ENCODE data around the gene MRPL10.

Gene MRPL10

DNA sequence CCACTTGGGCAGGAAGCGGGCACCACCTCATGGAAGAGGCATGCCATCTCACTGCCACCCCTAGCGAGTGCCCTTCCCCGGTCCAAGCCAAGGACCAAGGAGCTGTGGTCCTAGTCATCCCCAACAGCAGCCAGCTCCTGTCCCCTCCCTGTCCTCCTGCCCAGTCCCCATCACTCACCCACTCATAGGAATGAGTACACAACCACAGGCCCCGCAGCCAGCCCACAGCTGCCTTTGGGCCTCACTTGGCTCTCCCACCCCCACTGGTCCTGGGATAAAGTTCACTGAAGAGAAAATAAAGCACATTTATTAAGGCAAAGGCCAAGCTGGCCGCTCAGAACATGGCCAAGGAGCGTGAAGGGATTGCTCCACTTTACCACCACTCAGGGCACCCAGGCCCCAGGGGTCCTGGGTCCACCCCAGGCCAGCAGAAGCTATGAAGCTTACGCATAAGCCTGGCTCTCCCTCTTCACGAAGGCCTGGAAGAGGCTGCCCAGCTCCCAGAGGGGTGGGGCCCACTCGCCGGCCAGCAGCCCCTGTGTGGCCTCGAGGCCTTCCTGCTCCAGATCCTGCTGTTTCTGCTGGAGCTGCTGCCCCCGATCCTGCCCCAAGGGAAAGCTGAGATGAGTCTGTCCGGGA is 6.2 kb upstream of the MRPL10 start:
- Histone ChIP-seq H3K4me1 (ENCODE audit: control insufficient read depth, insufficient read depth, low read length, unreplicated experiment) (peaks cover 15% of the 10 kb centered on the region), H3K36me3 (ENCODE audit: insufficient read depth, low read length) (no peaks in the 10 kb centered on the region; the same call in 1 of the 2 replicates), H3K27me3 (ENCODE audit: insufficient read depth, low read length) (no peaks in the 10 kb centered on the region), H3K79me2 (ENCODE audit: control insufficient read depth, insufficient read depth, low read length, unreplicated experiment) (no peaks in the 10 kb centered on the region), H2AFZ (ENCODE audit: low read length, unreplicated experiment) (no peak overlapping the region), H3K27ac (ENCODE audit: low read depth, low read length) (peak overlapping the region; percentile 4; the same call in 1 of the 2 replicates), H3K4me3 (ENCODE audit: low read depth, low read length) (no peak overlapping the region)

DNA sequence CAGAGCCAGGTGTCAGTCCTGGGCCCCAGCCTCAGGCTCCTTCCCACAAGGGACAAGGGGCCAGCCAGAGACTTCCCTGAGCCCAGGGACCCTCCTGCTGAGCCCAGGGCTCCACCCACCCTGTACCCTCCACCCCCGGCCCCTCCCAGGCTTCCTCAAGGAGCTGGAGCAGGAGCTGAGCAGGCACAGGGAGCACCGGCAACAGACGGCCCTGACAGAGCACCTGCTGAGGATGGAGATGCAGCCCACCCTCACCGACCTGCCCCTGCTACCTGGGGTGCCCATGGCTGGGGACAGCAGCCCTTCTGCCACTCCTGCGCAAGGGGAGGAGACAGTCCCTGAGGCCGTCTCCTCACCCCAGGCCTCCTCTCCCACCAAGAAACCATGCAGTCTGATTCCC is 5.3 kb upstream of the MRPL10 start:
- Histone ChIP-seq H3K4me3 (ENCODE audit: low read depth, low read length) (no peak overlapping the region), H3K79me2 (ENCODE audit: control insufficient read depth, insufficient read depth, low read length, unreplicated experiment) (no peaks in the 10 kb centered on the region)

GRCh38 chr17:47834756-47835155 is 3.4 kb upstream of the MRPL10 start:
- H3K36me3 ChIP-seq (ENCODE audit: insufficient read depth, low read length) = no peaks in the 10 kb centered on the region; the same call in 1 of the 2 replicates
- no peak overlapping the region for H3K4me3 ChIP-seq (ENCODE audit: low read depth, low read length)
- H2AFZ ChIP-seq (ENCODE audit: low read length, unreplicated experiment) = no peak overlapping the region
- no peaks in the 10 kb centered on the region for H3K27me3 ChIP-seq (ENCODE audit: insufficient read depth, low read length)
- peaks cover 25% of the 10 kb centered on the region for H3K4me1 ChIP-seq (ENCODE audit: control insufficient read depth, insufficient read depth, low read length, unreplicated experiment)
- peaks cover 16% of the 10 kb centered on the region for H3K79me2 ChIP-seq (ENCODE audit: control insufficient read depth, insufficient read depth, low read length, unreplicated experiment)
- H3K27ac ChIP-seq (ENCODE audit: low read depth, low read length) = no peak overlapping the region

More for the DNA sequence above, 5.3 kb upstream of the MRPL10 start:
- H2AFZ ChIP-seq (ENCODE audit: low read length, unreplicated experiment) = no peak overlapping the region
- H3K4me1 ChIP-seq (ENCODE audit: control insufficient read depth, insufficient read depth, low read length, unreplicated experiment) = peaks cover 18% of the 10 kb centered on the region
- H3K27me3 ChIP-seq (ENCODE audit: insufficient read depth, low read length) = no peaks in the 10 kb centered on the region
- no peaks in the 10 kb centered on the region; the same call in 1 of the 2 replicates for H3K36me3 ChIP-seq (ENCODE audit: insufficient read depth, low read length)
- H3K27ac ChIP-seq (ENCODE audit: low read depth, low read length) = no peak overlapping the region

DNA sequence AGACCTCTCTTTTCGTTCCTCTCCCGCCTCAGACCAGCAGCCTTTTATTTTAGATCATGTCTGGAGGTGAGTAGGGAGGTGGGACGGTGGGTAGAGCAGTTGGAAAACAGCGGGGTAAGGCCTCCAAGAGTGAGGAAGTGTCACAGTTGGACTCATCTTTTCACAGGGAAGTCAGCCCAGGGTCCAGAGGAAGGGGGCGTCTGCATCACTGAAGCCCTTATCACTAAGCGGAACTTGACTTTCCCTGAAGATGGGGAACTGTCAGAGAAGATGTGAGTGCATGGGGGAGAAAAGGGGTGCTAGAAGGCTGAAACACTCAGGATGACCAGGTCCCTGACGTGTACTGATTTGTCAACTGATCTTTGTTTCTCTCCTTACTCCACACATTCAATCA is 590 bp upstream of the MRPL10 start:
- Histone ChIP-seq H3K27me3 (ENCODE audit: insufficient read depth, low read length) (no peaks in the 10 kb centered on the region), H3K36me3 (ENCODE audit: insufficient read depth, low read length) (peaks cover 2% of the 10 kb centered on the region; the same call in 1 of the 2 replicates), H3K4me3 (ENCODE audit: low read depth, low read length) (peak overlapping the region; percentile 84), H2AFZ (ENCODE audit: low read length, unreplicated experiment) (peak overlapping the region; percentile 100), H3K79me2 (ENCODE audit: control insufficient read depth, insufficient read depth, low read length, unreplicated experiment) (peaks cover 23% of the 10 kb centered on the region), H3K27ac (ENCODE audit: low read depth, low read length) (no peak overlapping the region), H3K4me1 (ENCODE audit: control insufficient read depth, insufficient read depth, low read length, unreplicated experiment) (peaks cover 16% of the 10 kb centered on the region)

DNA sequence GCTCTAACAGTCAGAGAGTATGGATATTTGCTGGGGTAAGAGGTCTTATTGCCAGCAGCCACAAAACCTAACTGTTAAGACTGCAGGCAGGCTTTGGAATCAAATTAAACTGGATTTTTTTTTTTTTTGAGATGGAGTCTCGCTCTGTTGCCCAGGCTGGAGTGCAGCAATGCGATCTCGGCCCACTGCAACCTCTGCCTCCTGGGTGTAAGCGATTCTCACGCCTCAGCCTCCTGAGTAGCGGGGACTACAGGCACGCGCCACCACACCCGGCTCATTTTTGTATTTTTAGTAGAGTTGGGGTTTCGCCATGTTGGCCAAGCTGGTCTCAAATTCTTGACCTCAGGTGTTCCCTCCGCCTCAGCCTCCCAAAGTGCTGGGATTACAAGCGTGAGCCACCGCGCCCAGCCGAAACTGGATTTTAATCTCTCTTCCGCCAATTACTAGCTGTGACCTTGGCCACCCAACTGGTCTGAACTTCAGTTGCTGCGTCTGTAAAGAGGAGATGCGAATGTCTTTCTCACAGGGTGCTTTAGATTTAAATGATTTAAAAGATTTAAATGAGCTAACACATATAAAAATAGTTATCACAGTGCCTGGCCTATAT is 842 bp downstream of the MRPL10 start:
- Histone ChIP-seq H3K27me3 (ENCODE audit: insufficient read depth, low read length) (no peaks in the 10 kb centered on the region), H3K27ac (ENCODE audit: low read depth, low read length) (peak overlapping the region; percentile 23; the same call in 1 of the 2 replicates), H3K4me1 (ENCODE audit: control insufficient read depth, insufficient read depth, low read length, unreplicated experiment) (peaks cover 16% of the 10 kb centered on the region), H3K79me2 (ENCODE audit: control insufficient read depth, insufficient read depth, low read length, unreplicated experiment) (peaks cover 23% of the 10 kb centered on the region), H2AFZ (ENCODE audit: low read length, unreplicated experiment) (peak overlapping the region; percentile 77), H3K4me3 (ENCODE audit: low read depth, low read length) (peak overlapping the region; percentile 84), H3K36me3 (ENCODE audit: insufficient read depth, low read length) (peaks cover 8% of the 10 kb centered on the region)

DNA sequence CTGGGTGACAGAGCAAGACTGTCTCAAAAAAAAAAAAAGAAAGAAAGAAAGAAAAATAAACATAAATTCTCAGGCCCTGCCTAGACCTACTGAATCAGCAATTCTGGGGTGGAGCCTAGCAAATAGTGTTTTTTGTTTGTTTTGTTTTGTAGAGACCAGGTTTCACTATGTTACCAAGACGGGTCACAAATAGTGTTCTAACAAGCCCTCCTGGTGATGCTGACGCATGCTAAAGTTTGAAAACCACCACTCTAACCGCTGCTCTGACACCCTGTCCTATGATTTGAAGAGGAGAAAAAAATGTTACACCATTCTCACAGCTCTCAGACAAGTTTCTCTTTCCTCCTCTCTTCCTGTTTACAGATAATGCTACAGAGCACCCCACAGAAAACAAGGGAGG is 1.5 kb downstream of the MRPL10 start:
- Histone ChIP-seq H3K36me3 (ENCODE audit: insufficient read depth, low read length) (peaks cover 8% of the 10 kb centered on the region), H3K27me3 (ENCODE audit: insufficient read depth, low read length) (no peaks in the 10 kb centered on the region), H3K4me3 (ENCODE audit: low read depth, low read length) (peak overlapping the region; percentile 84), H2AFZ (ENCODE audit: low read length, unreplicated experiment) (no peak overlapping the region), H3K27ac (ENCODE audit: low read depth, low read length) (no peak overlapping the region), H3K4me1 (ENCODE audit: control insufficient read depth, insufficient read depth, low read length, unreplicated experiment) (peaks cover 16% of the 10 kb centered on the region), H3K79me2 (ENCODE audit: control insufficient read depth, insufficient read depth, low read length, unreplicated experiment) (peaks cover 23% of the 10 kb centered on the region)

DNA sequence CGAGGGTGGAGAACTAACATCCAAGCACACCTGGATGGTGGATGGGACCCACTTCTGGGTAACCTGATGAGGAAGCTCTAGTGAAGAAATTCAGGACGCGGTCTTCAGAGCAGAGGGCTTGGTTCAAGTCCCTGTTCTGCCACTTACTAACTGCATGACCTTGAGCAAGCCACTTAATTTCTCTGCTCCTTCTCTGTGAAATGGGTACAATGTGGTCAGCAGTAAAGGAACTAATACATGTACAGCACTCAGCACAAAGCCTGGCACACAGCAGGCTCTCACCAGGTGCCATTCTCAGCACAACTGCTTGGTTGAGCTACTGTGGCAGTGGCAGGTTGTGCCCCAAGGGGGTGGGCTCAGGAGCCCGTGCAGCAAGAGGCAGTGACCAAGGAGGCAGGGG is 7.8 kb downstream of the MRPL10 start:
- H3K4me1 ChIP-seq (ENCODE audit: control insufficient read depth, insufficient read depth, low read length, unreplicated experiment) = peaks cover 15% of the 10 kb centered on the region
- no peak overlapping the region for H3K4me3 ChIP-seq (ENCODE audit: low read depth, low read length)
- H3K79me2 ChIP-seq (ENCODE audit: control insufficient read depth, insufficient read depth, low read length, unreplicated experiment) = peaks cover 3% of the 10 kb centered on the region
- H3K36me3 ChIP-seq (ENCODE audit: insufficient read depth, low read length) = peaks cover 11% of the 10 kb centered on the region
- H2AFZ ChIP-seq (ENCODE audit: low read length, unreplicated experiment) = no peak overlapping the region
- no peak overlapping the region for H3K27ac ChIP-seq (ENCODE audit: low read depth, low read length)
- H3K27me3 ChIP-seq (ENCODE audit: insufficient read depth, low read length) = no peaks in the 10 kb centered on the region

DNA sequence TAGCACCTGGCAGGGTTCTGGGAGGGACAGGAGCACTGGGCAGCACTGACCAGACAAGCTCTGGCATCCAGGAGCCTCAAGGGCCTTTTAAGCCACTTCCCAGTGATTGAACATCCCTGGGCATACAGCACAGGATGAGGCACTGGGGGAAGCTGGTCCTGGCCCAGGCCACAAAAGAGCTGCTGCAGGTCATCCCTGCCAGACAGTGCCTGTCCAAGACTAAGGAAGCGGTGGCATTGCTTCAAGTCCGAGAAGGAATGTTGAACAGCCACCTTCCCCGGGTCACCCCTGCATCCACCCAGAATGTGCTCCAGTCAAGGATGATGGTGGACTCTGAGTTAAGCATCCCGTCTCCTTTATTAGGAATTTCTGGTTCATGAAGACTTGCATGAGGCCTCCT is 8.6 kb downstream of the MRPL10 start:
- Histone ChIP-seq H3K27me3 (ENCODE audit: insufficient read depth, low read length) (no peaks in the 10 kb centered on the region), H2AFZ (ENCODE audit: low read length, unreplicated experiment) (no peak overlapping the region), H3K4me3 (ENCODE audit: low read depth, low read length) (no peak overlapping the region), H3K4me1 (ENCODE audit: control insufficient read depth, insufficient read depth, low read length, unreplicated experiment) (peaks cover 15% of the 10 kb centered on the region), H3K36me3 (ENCODE audit: insufficient read depth, low read length) (peaks cover 11% of the 10 kb centered on the region), H3K79me2 (ENCODE audit: control insufficient read depth, insufficient read depth, low read length, unreplicated experiment) (no peaks in the 10 kb centered on the region), H3K27ac (ENCODE audit: low read depth, low read length) (no peak overlapping the region)

DNA sequence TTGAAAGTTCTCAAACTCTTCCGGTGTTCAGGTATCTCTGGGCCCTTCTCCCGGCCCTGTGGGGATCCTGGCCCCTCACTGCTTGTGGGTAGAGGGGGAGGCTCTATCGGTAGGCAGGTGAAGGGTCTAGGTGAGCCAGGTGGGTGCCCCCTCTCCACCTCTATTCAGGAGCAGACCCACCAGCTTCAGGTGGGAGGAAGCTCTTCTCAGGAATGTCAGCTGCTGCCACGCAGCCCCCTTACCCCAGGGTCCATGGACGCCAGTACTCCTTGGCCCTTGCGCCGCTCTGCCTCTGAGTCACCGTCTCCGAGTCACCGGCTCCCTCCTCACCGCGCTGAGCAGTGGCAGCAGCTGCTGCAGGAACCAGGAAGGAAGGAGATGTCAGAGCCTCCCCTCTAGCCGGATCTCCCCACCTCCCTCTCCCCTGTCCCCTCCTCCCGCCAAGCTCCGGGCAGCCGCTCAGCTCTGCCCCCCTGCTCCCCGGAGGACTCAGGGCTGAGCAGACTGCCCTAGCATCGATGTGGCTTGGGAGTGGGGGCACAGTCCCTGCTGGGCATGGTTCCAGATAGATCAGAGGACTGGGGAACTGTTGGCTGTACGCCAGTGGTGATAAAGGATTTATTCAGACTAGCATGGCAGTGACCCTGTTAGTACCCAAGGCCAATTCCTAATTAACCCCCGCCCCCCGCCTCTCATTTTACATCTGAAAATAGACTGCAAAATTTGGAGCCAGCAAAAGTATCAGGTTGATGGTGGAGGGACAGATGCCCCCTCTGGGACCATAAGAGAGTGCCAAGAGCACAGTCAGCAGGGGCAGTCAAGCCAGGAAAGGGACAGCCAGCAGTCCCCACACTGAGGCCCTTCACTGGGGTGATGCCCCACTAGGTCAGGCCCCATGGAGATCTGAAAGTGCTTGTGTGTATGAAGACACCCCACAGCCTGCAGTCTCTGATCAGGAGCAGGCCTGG is 9.6 kb downstream of the MRPL10 start, which contains the start of gene OSBPL7:
TSS of gene OSBPL7 (minus strand) at position 371 of the 968 bp plus-strand sequence. CDS start 1,516 bp downstream, outside the sequence.
- H3K27me3 ChIP-seq (ENCODE audit: insufficient read depth, low read length) = no peaks in the 10 kb centered on the region
- H2AFZ ChIP-seq (ENCODE audit: low read length, unreplicated experiment) = peak within 1 kb of the TSS; percentile 27
- peak within 1 kb of the TSS; percentile 78 for H3K4me3 ChIP-seq (ENCODE audit: low read depth, low read length)
- no peak within 1 kb of the TSS for H3K27ac ChIP-seq (ENCODE audit: low read depth, low read length)
- peaks cover 8% of the 10 kb centered on the region; the same call in 1 of the 2 replicates for H3K36me3 ChIP-seq (ENCODE audit: insufficient read depth, low read length)
- H3K4me1 ChIP-seq (ENCODE audit: control insufficient read depth, insufficient read depth, low read length, unreplicated experiment) = peaks cover 15% of the 10 kb centered on the region
- no peaks in the 10 kb centered on the region for H3K79me2 ChIP-seq (ENCODE audit: control insufficient read depth, insufficient read depth, low read length, unreplicated experiment)

- H3K27me3 ChIP-seq (ENCODE audit: insufficient read depth, low read length) = no peaks in the 10 kb centered on the region
- peaks cover 3% of the 10 kb centered on the region; the same call in 1 of the 2 replicates for H3K36me3 ChIP-seq (ENCODE audit: insufficient read depth, low read length)
- no peak overlapping the region for H2AFZ ChIP-seq (ENCODE audit: low read length, unreplicated experiment)
- peak overlapping the region; percentile 78 for H3K4me3 ChIP-seq (ENCODE audit: low read depth, low read length)
- peaks cover 15% of the 10 kb centered on the region for H3K4me1 ChIP-seq (ENCODE audit: control insufficient read depth, insufficient read depth, low read length, unreplicated experiment)
- H3K27ac ChIP-seq (ENCODE audit: low read depth, low read length) = no peak overlapping the region
- no peaks in the 10 kb centered on the region for H3K79me2 ChIP-seq (ENCODE audit: control insufficient read depth, insufficient read depth, low read length, unreplicated experiment)
Observed at GRCh38 chr17:47821031-47821423, 10.3 kb downstream of the MRPL10 start.
